Panc1 (cell line): ENCODE data around the gene PMF1.

Experiments used
- CTCF ChIP-seq: fragments of 450-650 bp; IDR thresholded peaks from 2 replicates; pipeline ENCODE4 v1.5.1; 2017; ENCODE audit warnings: mild to moderate bottlenecking
- POLR2AphosphoS5 ChIP-seq: IDR thresholded peaks from 2 replicates; pipeline ENCODE4 v1.6.1; 2012; ENCODE audit warnings: mild to moderate bottlenecking, low read depth, low read length, moderate library complexity

DNA sequence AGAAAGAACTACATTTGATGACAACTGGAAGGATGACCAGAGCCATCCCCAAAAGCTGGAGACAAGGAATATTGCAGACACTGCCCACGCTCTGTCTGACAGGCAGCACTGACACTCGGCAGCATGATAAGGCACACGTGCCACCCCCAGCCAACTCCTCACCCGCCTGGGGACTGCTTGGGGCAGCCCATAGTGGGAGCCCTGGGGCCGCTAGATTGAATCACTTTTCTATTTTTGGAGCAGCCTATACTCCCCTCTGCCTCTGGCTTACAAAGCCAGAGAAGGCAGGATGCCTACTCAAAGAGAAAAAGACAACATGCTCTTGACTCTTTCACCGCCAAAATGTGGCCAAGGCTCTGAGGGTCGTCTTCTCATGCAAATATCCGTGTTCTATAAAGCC, 68.5 kb downstream of the PMF1 start:
- TF ChIP-seq CTCF (no peak), POLR2AphosphoS5 (no peak)
